Ramos (cell line): ENCODE measurements around the gene PLSCR3.

Experiments
- in situ Hi-C: fragments of 300-500 bp; cut with MboI; formaldehyde crosslinking; loops from one replicate; pipeline ENCODE4 v1.14.3; 2022; ENCODE audit warnings: low sequenced_read_pairs; ENCODE audit not compliant: unreplicated experiment

The PLSCR3 gene

DNA sequence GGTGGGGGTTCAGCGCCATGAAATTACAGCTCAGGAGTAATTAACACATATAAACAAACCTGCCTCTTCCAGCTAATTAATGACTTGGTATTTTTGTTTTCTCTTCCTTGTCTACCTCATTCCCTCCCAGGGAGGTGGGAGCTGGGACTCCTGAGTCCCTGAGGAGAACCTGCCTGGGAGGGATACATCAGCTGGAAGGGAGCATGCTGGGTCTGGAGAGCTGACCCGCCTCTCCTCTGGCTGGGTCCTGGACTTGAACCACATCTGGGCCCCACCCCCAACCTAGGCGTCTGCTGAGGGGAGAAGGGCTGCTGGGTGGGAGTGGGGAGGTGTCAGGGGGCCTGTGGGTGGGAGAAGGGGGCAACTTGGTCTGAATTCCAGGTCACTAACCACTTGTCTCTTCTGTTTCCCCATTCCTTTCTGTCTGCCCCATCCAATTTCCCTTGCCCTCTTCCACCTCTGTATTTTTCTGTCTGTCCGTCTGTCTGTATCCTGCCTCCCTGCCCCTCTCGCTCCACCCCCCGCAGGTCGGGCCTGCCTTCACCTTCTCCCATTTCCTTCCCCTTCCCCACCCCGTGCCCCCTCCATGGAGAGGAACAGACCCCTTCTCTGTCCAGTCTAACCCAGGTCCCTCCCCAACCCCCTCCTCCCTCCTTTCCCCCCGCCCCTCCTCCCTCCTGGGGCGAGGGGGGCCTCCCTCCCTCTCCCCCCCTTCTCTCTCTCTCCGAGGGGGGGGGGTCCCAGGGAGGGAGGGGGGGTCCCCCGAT is 13.3 kb upstream of the PLSCR3 start, which contains the start of gene NLGN2:
NLGN2 (plus strand) TSS at position 361 of the 767 bp plus-strand sequence. CDS start 411 bp downstream, outside the sequence.
- in situ Hi-C loops: no loop called here

DNA sequence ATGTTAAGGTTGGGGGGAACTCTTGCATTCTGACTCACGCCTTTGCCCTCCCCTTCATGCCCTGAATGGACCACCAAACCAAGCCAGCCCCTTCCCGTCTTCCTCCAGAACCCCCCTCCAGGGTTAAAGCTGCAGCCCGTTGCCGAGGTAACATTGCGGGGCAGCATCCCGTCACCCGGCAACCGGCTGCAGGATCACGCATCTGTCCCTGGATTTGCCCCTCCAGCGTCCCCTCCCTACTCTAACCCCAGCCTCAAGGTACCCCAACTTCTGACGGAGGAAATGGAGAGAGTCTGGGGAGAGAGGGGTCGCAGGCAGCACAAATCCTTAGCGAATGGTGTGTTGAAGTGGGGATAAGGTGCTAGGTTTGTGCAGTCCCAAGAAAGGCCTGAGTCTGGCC is 12.8 kb upstream of the PLSCR3 start:
- in situ Hi-C loops: no loop called here

DNA sequence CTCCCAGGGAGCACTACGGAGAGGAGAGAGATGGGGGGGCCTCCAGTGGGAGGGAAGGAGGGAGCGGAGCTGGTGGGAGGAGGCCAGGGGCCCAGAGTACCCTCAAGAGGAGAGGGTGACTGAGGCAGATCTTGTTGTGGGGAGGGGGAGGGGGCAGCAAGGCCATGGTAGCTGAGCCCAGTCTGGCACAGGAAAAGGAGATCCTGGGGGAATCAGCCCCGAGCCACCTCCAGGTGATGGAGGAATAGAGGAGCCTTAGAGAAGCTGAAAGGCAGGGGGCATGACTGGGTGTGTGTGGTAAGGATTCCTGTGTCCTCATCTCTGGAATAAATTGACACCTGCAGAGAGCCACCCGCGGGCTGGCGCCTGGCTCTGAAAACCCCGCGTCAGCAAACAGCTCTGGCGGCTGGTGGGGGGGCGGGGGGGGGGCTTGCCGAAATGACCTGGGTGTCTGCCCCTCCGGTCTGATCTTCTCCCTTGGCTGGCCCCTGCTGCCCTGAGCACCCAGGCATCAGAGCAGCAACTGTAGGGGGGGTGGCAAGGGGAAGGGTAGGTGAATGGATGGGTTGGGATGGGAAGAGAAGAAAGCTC is 12.0 kb upstream of the PLSCR3 start:
- in situ Hi-C loops: no loop called here

DNA sequence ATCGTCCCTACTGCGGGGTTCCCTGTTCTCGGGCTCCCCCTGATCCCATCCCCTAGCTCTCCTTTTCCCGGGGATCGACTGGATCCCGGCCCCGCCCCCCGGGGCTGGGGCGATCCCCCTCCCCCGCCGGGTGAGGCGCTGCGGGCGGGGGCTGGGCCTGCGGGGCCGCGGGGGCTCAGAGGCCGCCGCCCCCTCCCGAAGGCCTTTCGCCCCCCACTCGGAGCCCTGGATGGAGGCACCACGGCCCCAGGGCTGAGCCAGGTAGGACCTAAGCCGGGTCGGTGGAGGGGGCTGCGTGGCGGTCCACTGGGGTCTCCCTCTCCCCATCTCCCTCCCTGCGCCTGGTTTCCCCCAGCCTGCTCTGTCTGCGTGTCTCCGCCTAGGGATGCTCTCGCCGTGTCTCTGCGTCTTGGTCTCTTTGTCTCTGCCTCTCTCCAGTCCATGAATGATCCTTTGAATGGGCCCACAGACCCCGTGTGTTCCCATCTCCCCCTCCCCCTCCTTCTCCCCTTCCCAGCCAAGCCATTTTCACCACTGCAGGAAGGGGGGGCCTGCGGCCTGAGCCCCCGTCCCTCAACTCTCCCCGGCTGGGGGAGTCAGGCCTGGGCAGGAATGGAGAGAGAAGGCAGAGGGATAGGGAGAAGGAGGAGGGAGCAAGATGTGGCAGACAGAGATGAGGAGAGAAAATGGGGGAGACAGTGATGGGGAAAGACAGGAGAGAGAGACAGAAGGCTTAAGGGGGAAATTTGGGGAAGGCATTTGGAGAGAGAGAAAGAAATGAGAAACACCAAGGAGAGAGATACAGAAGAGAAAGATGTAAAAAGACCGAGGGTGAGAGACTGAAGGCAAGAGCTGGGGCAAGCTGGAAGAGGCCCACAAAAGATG is 11.3 kb upstream of the PLSCR3 start:
- in situ Hi-C loops: no loop called here

DNA sequence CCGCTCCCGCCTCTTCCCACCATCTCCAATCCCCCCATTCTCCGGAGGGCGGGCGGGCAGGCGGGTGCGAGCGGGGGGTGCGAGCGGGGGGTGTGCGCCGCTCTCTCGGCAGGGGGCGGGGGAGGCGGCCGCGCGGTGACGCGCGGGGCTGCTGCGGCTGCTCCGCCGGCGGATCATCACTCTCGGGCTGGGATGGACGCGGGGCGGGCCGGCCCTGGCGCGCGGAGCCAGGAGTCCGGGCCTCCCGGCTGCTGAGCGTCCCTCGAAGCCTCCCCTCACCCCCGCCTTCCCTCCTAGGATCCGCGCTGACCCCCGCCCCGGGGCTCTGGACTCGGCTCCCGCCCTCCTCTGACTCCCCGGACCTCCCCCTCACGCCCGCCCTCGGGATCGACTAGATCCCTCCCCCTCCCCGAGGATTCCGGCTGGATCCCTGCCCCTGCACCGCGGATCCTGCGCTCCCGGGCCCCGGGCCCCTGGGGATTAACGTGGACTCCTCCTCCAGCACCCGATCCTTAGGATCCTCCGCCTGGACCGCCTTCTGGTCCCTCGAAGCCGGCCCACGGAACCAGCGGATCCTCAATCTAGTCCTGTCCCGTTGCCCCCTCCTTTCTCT is 10.5 kb upstream of the PLSCR3 start:
- in situ Hi-C loops: no loop called here

DNA sequence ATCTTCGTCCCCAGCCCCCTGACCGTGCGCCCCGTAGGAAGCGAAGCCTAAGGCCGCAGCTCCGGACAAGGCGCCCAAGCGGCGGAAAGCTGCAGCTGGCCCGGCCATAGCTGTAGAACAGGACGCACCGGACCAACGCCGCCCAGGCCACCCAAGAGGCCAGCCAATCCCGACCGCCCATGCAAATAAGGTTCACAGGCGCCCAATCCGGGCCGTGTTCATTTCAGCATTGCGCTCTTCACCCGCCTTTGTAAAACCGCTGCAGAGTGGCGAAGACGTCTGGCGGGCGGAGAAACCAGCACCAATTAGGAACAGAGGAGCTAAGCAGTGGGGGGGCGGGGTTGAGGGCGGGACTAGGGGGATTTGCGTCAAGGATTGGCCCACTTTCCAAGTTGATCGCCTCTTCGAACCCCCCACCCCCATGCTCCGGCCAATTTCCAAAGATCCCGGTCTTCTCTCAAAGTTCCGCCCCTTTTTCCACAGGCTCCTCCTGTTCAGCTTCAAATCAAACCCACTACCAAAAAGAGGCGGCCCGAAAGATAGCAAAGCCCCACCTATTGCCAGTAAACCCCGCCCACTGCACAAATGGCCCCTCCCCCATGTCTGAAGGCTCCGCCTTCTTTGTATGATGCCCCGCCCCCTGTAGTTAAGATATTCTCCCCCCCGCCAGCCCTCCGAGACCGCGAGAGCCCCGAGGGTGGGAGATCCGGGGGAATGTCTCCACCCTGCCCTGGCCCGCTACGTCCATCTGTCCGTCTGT is 9.8 kb upstream of the PLSCR3 start, which contains the start of gene TMEM256:
TMEM256 (minus strand) TSS at position 121 of the 760 bp plus-strand sequence; CDS start at position 108, 13 bp downstream.
- in situ Hi-C loops: no loop called here

DNA sequence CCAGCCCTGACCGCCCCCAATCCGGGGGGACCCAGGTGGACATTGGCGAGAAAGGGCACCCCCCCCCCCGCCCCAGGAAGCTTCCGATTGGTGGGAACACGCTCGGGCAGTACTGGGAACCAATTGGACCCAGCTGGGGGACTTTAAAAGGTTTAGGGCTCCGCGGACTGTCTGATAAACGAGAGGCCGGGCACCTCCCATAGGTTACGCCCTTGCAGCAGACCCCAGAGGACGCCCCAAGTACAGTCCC is 9.3 kb upstream of the PLSCR3 start:
- in situ Hi-C loops: no loop called here

DNA sequence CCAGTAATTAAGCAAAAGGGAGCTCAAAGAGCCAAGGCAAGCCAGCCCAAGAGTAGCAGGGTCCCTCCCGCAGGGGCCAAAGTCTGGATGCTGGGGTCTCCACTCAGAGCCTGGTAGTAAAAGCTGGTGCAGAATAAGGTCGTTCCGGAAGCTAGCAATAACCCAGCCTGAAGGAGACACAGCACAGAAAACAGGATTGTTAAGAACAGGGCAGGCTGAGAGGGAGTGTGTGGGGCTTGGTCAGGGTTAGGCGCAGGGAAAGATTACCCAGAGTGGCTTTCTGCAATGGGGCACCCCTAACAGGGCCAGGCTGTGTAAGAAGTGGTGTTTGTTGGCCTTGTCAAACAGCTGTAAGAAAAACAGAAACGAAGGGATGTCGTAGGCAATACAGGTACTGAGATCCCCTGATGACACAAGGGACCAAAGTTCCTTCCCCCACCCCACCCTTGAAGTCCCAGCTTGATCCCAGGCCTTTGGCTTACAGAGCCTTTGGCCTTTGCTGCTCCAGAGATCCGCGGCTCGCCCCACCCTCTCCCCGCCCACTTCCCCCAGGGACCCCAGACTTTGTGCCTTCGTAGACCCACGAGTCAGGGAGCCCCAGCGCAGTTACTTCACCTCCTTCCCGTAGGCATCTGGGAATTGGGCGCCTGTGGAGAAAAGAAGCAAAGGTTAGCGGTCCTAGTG is 8.9 kb upstream of the PLSCR3 start:
- in situ Hi-C loops: no loop called here

DNA sequence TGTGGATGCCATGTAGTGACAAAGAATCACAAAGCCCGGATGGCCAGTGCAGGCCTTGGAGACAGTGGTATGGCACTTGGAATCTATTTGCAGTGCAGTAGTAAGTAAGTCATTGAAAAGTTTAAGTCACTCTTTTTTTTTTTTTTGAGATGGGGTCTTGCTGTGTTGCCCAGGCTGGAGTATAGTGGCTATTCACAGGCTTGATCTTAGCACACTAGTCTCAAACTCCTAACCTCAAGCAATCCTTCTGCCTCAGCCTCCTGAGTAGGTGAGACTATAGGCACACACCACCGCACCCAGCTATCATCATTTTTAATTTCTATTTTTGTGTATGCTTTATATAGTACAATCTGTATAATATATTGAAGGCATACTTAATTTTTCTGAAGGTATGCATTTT is 4.3 kb upstream of the PLSCR3 start:
- in situ Hi-C loops: no loop called here

DNA sequence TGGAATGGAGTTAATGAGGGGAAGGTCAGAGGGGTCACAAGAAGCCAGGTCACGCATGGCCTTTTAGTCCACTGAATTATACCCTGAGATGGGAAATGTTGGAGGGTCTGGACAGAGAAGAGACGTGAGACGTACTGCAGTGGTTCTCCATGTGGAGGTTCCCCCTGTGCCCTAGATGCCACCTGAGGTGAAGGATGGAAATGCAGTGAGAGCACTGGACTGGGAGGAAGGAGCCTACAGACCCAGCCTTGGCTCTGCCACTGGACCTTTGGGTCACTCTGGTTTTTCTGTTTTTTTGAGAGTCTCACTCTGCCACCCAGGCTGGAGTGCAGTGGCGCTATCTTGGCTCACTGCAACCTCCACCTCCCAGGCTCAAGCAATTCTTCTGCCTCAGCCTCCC is 1.8 kb upstream of the PLSCR3 start:
- in situ Hi-C loops: no loop called here

DNA sequence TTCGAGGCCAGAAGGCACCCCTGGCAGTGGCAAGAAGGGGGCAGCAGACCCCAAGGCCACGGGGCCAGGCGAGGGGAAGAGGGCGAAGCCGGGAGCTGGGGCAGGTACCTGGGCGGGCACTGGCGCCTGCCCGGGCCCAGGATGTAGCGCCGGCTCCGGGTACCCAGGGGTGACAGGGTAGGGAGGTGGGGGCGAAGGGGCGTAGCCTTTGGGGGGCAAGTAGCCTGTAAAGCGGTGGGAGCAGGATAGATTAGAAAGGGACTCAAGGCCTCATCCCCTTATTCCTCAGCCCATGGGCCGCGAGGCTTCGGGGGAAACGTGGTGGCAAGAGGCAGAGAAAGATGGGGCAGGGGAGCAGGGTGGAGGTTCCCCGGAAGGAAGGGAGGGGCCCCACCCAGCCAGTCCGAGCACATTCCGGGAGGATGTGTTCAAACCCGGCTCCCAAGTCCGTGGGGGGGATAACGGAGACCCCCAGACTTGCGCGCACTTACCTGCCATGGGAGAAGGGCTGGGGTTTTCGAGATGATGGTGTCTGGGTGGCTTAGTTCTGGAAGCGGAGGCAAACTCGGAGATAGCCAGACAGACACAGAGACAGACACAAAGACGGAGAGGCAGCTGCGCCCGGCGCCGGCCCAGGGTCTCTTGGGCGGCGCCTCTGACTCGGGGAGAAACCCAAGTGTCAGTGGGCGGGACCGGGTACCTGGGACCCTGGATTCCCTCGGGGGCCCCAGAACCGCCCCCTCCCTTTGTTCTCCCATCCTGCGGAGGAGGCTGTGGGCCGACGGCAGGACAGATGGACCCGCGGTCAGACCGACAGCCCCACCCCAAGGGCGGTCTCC is 493 bp downstream of the PLSCR3 start:
- in situ Hi-C loops: no loop called here

DNA sequence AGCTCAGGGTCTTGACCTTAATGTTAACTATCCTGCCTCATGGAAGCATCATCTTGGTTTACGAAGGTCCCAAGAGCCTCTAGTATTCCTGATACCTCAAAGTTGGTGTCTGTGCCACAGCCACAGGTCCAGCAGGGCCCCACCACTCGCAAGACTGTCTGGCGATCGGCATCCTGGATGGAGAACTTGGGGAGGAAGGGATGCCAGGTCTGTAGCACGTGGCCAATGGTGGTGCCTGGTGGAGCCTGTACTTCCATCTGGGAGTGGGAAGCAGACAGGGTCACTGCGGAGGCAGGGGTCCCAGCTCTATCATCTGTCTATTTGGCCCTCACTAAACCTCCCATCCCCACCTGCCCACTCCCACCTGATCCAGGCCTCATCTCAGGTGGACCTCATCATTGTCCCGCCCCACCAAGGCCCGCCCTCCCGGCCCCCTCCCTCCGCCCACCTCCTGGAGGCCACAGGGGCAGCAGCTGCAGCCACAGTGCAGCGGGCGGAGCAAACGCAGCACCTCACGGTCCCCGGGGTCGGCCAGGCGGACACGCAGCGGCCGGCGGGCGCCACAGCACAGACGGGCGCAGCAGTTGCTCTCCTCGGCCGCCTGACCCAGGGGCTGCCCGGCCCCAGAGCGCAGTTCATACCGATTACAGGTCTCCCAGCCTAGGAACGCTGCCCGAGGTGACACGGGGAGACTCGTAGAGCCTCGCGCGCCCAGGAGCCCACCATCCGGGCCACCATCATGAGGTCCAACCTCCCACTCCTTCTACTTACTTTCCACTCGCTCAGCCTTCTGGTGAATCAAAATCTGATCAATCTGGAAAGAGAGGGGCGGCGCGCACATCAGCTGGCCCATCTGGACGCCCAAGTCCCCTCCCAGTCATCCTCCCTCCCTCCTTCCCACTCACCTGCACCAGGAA is 1.4 kb downstream of the PLSCR3 start:
- in situ Hi-C loops: no loop called here

DNA sequence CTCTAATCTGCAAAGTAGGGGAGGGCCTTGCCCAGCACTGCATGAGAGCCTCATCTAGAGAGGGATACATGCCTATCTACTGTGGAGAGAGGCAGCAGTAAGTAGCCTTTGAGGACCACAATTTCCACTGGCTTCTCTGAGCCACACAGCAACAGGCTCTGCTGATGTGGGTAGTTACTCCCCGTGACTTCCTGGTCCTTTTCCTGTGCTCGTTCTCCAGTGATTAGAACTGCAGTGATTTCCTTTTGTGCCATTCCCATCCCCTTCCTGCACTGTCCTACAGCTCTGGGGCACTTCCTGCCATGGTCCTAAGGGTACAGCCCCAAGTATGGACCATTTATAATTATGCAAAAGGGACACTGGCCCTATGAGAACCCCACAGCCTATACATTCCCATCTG is 3.0 kb downstream of the PLSCR3 start:
- in situ Hi-C loops: no loop called here

DNA sequence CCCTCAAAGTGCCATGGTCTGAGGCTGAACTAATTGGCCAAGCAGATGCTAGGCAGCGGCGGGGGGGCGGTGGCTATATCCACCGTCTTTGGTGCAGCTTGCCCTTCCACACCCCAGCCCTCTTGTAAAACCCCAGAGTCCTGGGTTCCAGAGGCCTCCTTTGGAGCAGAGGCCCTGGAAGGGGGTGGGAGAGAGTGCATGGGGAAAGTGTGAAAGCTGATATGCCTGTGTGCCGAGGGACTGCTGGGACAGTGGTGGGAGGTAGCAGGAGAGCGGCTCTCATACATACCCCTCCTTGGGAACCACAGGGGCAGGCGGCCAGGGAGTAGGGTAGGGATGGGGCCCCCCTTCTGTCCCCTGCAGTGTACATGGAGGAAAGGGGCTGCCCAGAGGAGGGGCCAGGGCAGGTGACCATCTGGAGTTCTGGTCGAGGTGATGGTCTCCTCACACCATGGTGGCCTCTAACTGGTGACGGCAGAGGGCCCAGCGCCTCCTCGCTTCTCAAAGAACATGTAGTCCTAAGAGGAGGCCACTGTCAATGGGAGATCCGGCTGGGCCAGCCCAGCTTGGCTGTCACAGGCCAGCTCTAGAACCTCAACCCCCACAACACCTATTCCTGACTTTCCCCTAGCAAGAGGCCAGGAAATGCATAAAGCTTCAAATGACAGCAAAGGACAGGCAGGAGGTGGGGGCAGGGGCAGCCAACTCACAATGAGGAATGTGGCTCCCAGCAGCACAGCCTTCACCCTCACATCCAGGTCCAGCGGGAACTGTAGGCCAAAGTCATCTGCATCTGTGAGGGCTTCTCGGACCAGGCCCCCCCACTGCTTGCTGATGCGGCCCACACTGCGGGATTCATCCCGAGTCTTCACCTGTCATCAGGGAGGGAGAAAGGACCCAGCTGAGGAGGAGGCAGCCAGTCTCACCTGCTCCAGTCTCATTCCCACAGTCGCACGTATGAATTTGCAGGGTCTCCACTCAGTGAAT is 4.1 kb downstream of the PLSCR3 start:
- in situ Hi-C loops: no loop called here

DNA sequence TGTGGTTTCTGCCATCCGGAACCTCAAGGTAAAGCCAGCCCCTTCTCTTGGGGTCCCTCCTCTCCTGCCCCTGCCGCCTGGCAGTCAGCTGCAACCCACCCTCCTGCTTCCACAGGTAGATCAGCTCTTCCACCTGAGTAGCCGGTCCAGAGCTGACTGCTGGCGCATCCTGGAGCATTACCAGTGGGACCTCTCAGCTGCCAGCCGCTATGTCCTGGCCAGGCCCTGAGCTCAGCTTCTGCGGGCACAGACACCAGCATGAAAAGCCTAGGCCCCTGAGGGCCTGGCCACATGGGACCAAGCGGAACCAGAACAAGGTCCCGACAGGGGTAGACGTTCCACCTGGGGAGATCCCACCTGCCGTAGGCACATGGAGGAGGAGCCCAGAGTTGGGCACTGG is 5.5 kb downstream of the PLSCR3 start:
- in situ Hi-C loops: no loop called here

DNA sequence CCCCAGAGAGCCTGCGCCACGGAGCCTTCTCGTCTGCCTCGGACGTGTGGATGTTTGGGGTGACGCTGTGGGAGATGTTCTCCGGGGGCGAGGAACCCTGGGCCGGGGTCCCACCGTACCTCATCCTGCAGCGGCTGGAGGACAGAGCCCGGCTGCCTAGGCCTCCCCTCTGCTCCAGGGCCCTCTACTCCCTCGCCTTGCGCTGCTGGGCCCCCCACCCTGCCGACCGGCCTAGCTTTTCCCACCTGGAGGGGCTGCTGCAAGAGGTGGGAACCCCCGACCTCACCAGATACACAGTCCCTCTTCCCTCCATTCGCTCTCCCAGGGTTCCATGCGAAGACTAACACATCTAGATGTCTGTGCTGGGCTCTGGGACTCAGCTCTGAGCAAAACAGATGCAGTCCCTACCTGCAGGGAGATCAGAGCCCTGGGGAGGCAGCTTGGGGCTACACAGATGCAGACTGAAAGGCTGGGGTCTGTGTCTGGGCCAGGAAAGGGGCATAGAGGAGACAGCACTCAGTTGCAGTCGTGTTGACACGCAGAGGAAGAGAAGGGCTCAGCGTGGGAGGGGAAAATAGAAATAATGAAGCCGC is 9.7 kb downstream of the PLSCR3 start:
- in situ Hi-C loops: no loop called here
